GM23338 (cell line): ENCODE measurements around the gene TMEM45A. TPM values are rescaled to one million over a fixed set of nuclear protein-coding genes. Genes with fewer than 3 reads are reported as not detected.

Experiments
- ATAC-seq: fragments of 200-7000 bp; cut with Tn5 transposase; 3 replicates; pipeline ENCODE4 v1.9.1; 2020
- DNase-seq: peaks from one replicate; pipeline ENCODE4 v3.0.0-alpha.2; 2015; ENCODE audit warnings: low spot score
- H2AFZ ChIP-seq: fragments of 200-600 bp; sonication (generic); 2 replicates; pipeline ENCODE4 v1.8.0; 2016; ENCODE audit warnings: antibody characterized with exemption, mild to moderate bottlenecking, moderate library complexity
- H3F3A ChIP-seq: fragments of 200-600 bp; sonication (generic); replicated peaks from 2 replicates; pipeline ENCODE4 v1.8.0; 2017; ENCODE audit warnings: antibody characterized with exemption, mixed run types, low read depth
- H3K27ac ChIP-seq: fragments of 200-600 bp; sonication (generic); 2 replicates; pipeline ENCODE4 v1.6.1; 2016; ENCODE audit warnings: low read depth
- H3K27me3 ChIP-seq: fragments of 200-600 bp; sonication (generic); 2 replicates; pipeline ENCODE4 v1.8.0; 2016; ENCODE audit warnings: mild to moderate bottlenecking, mixed run types, moderate library complexity; ENCODE audit not compliant: insufficient read depth
- H3K36me3 ChIP-seq: fragments of 200-600 bp; sonication (generic); 2 replicates; pipeline ENCODE4 v1.8.0; 2016; ENCODE audit warnings: mild to moderate bottlenecking; ENCODE audit not compliant: insufficient read depth
- H3K4me1 ChIP-seq: fragments of 200-600 bp; sonication (generic); 2 replicates; pipeline ENCODE4 v1.8.0; 2016; ENCODE audit warnings: mild to moderate bottlenecking, moderate library complexity; ENCODE audit not compliant: insufficient read depth
- H3K4me2 ChIP-seq: fragments of 200-600 bp; sonication (generic); 2 replicates; pipeline ENCODE4 v1.7.1; 2017; ENCODE audit warnings: mixed run types
- H3K4me3 ChIP-seq: fragments of 200-600 bp; sonication (generic); 2 replicates; pipeline ENCODE4 v1.6.1; 2016; ENCODE audit warnings: mixed run types
- H3K79me2 ChIP-seq: fragments of 200-600 bp; sonication (generic); replicated peaks from 2 replicates; pipeline ENCODE4 v1.8.0; 2017; ENCODE audit warnings: mild to moderate bottlenecking; ENCODE audit not compliant: insufficient read depth
- H3K9me2 ChIP-seq: fragments of 200-600 bp; sonication (generic); 2 replicates; pipeline ENCODE4 v1.8.0; 2017; ENCODE audit not compliant: insufficient read depth
- H4K20me1 ChIP-seq: fragments of 200-600 bp; sonication (generic); replicated peaks from 2 replicates; pipeline ENCODE4 v1.8.0; 2017; ENCODE audit warnings: mild to moderate bottlenecking; ENCODE audit not compliant: insufficient read depth
- H3K27ac Mint-ChIP-seq: 2 replicates; pipeline ENCODE4 v1.8.0; 2020; ENCODE audit warnings: inconsistent platforms, mild to moderate bottlenecking, moderate library complexity, mixed read lengths
- H3K27me3 Mint-ChIP-seq: 3 replicates; pipeline ENCODE4 v1.8.0; 2022; ENCODE audit warnings: low read depth, mild to moderate bottlenecking, moderate library complexity, mixed read lengths, inconsistent platforms; ENCODE audit not compliant: insufficient read depth, poor library complexity
- H3K36me3 Mint-ChIP-seq: 3 replicates; pipeline ENCODE4 v1.8.0; 2021; ENCODE audit warnings: low read depth, mild to moderate bottlenecking, inconsistent platforms, moderate library complexity, mixed read lengths
- H3K4me1 Mint-ChIP-seq: 3 replicates; pipeline ENCODE4 v1.8.0; 2020; ENCODE audit warnings: mild to moderate bottlenecking, inconsistent platforms, mixed read lengths
- H3K4me3 Mint-ChIP-seq: 3 replicates; pipeline ENCODE4 v1.8.0; 2021; ENCODE audit warnings: moderate library complexity, mild to moderate bottlenecking, inconsistent platforms, mixed read lengths
- H3K9me3 Mint-ChIP-seq: 3 replicates; pipeline ENCODE4 v1.8.0; 2020; ENCODE audit warnings: moderate library complexity, mild to moderate bottlenecking, inconsistent platforms, mixed read lengths
- CREB1 ChIP-seq: fragments of 250-450 bp; sonication (Bioruptor Pico); IDR thresholded peaks from 2 replicates; pipeline ENCODE4 v1.5.0; 2020; ENCODE audit warnings: low read depth, mild to moderate bottlenecking, moderate library complexity
- CTCF ChIP-seq, 2 experiments: fragments of 200-600 bp in 1 of 2; sonication (generic) in 1 of 2; conservative IDR thresholded peaks; 2 replicates each; pipeline versions ENCODE4 v1.5.1 to v1.6.1; 2016 to 2017; ENCODE audit warnings: antibody characterized with exemption in 2 of 2, low read depth in 2 of 2, mild to moderate bottlenecking in 2 of 2, moderate library complexity in 1 of 2
- EZH2 ChIP-seq: fragments of 200-600 bp; sonication (generic); IDR thresholded peaks from one replicate; pipeline ENCODE4 v1.8.0; 2017; ENCODE audit warnings: antibody characterized with exemption, mild to moderate bottlenecking, low read depth; ENCODE audit not compliant: unreplicated experiment
- EZH2phosphoT487 ChIP-seq: fragments of 200-600 bp; sonication (generic); IDR thresholded peaks from one replicate; pipeline ENCODE4 v1.8.1; 2018; ENCODE audit warnings: antibody characterized with exemption; ENCODE audit not compliant: unreplicated experiment
- POLR2AphosphoS5 ChIP-seq: IDR thresholded peaks from 2 replicates; pipeline ENCODE4 v1.6.1; 2016; ENCODE audit warnings: antibody characterized with exemption, low read depth
- ZNF114 ChIP-seq: fragments of 250-450 bp; sonication (Bioruptor Pico); IDR thresholded peaks from 2 replicates; pipeline ENCODE4 v1.5.0; 2020; ENCODE audit warnings: mild to moderate bottlenecking, moderate library complexity
- ZNF331 ChIP-seq: fragments of 250-450 bp; sonication (Bioruptor Pico); IDR thresholded peaks from 2 replicates; pipeline ENCODE4 v1.5.0; 2020; ENCODE audit warnings: low read depth, mild to moderate bottlenecking, moderate library complexity
- ZNF462 ChIP-seq: fragments of 250-450 bp; sonication (Bioruptor Pico); IDR thresholded peaks from 2 replicates; pipeline ENCODE4 v1.5.0; 2020; ENCODE audit warnings: mild to moderate bottlenecking, moderate library complexity
- polyA plus RNA-seq: library from polyadenylated mRNA; unstranded; fragments of >200 nt; fragmentation: Nextera tagmentation; extraction: Ambion mirVana; gene quantifications from 2 replicates; pipeline ENCODE4 v1.2.1, GENCODE V29; 2016
- total RNA-seq: library from RNA; depleted of rRNA; stranded (reverse); fragments of >200 nt; shearing (Covaris generic); gene quantifications from 2 replicates; pipeline ENCODE4 v1.2.3, GENCODE V29; 2014

Gene TMEM45A
- total and polyA plus RNA-seq, 2 experiments from 2014 or later = 6.5 to 12.7 TPM

GRCh38 chr3:100603469-100603868 is 111.0 kb downstream of the TMEM45A start (continued):
- TF ChIP-seq POLR2AphosphoS5 = no peak
- no peak for TF ChIP-seq CREB1 (CRISPR knock-in tag)
- TF ChIP-seq CTCF (conservative IDR thresholded peaks at IDR 0.05; ENCODE audit: low read depth in 2 of 2) = peak; percentile 61 to 66

- H3K4me1 ChIP-seq = peaks cover 8% of the 10 kb centered on the region; the same call in 1 of the 2 replicates
- H3K9me2 ChIP-seq = 0 out of 2 replicates have a peak, but pooled peaks cover 6% of the 10 kb centered on the region
- H3K27me3 ChIP-seq = no peaks in the 10 kb centered on the region
- H3K27ac ChIP-seq = no peak overlapping the region
- peaks cover 4% of the 10 kb centered on the region for H3K27me3 Mint-ChIP-seq
- no peak overlapping the region for H3K4me3 ChIP-seq
- no peaks in the 10 kb centered on the region for H3F3A ChIP-seq
- no peak overlapping the region for H3K27ac Mint-ChIP-seq
- H3K4me3 Mint-ChIP-seq = no peak overlapping the region
- peaks cover 23% of the 10 kb centered on the region for H3K4me1 Mint-ChIP-seq
- H3K79me2 ChIP-seq = no peaks in the 10 kb centered on the region
- TF ChIP-seq ZNF331 (CRISPR knock-in tag) = no peak
- no peak for TF ChIP-seq EZH2
- no peak for TF ChIP-seq CTCF (conservative IDR thresholded peaks at IDR 0.05; ENCODE audit: low read depth in 2 of 2)
- TF ChIP-seq ZNF114 = no peak
- no peak for TF ChIP-seq CREB1 (CRISPR knock-in tag)
- no peak for TF ChIP-seq ZNF462 (CRISPR knock-in tag)
- no peak for TF ChIP-seq EZH2phosphoT487
- H2AFZ ChIP-seq = peak overlapping the region; percentile 87
- H3K9me3 Mint-ChIP-seq = peaks cover 5% of the 10 kb centered on the region
- H3K36me3 ChIP-seq = no peaks in the 10 kb centered on the region
- no peak overlapping the region for H3K4me2 ChIP-seq
- no peak for ATAC-seq
- no peaks in the 10 kb centered on the region for H4K20me1 ChIP-seq
- 0 out of 3 replicates have a peak, but pooled peaks cover 2% of the 10 kb centered on the region for H3K36me3 Mint-ChIP-seq
- DNase-seq = no peak
Observed at GRCh38 chr3:100605358-100605757, 112.9 kb downstream of the TMEM45A start.
